GM19328 (cell line): ENCODE results near the gene TSN.
A peak's percentile ranks its signal among the peaks of the same experiment; 100 is the strongest.
"Not testable (repeated sequence)": the region's sequence is repeated elsewhere in the genome, so short reads cannot be mapped to it uniquely, and the experiment has no call there.

Experiments
- ATAC-seq: cut with Tn5 transposase; IDR thresholded peaks from one replicate; pipeline ENCODE4 v1.9.1; 2021; ENCODE audit warnings: mild to moderate bottlenecking, moderate library complexity; ENCODE audit not compliant: unreplicated experiment

TSN gene

GRCh38 chr2:121755237-121756111 lies at the start of gene TSN:
Gene TSN (plus strand): TSS chr2:121755651. CDS start chr2:121755780, 129 bp downstream.
- peak; percentile 100 for ATAC-seq

GRCh38 chr2:121705958-121706357 lies 49.5 kb upstream of the TSN start:
- ATAC-seq = no peak

GRCh38 chr2:121707344-121707919 lies 48.0 kb upstream of the TSN start:
- no peak for ATAC-seq

GRCh38 chr2:121707920-121708361 lies 47.5 kb upstream of the TSN start:
- ATAC-seq = no peak

- ATAC-seq = no peak
Observed at GRCh38 chr2:121709776-121710469, 45.5 kb upstream of the TSN start.

- ATAC-seq = no peak
Observed at GRCh38 chr2:121710470-121711170, 44.8 kb upstream of the TSN start.

GRCh38 chr2:121711481-121711880 lies 44.0 kb upstream of the TSN start:
- ATAC-seq = not testable (repeated sequence)

GRCh38 chr2:121716126-121716525 lies 39.3 kb upstream of the TSN start:
- ATAC-seq = no peak

- ATAC-seq = no peak
Observed at GRCh38 chr2:121717529-121717928, 37.9 kb upstream of the TSN start.

GRCh38 chr2:121721926-121722325 lies 33.5 kb upstream of the TSN start:
- no peak for ATAC-seq

- ATAC-seq = no peak
Observed at GRCh38 chr2:121722479-121722878, 33.0 kb upstream of the TSN start.

GRCh38 chr2:121723316-121723715 lies 32.1 kb upstream of the TSN start:
- no peak for ATAC-seq

GRCh38 chr2:121727332-121727731 lies 28.1 kb upstream of the TSN start:
- ATAC-seq = no peak

GRCh38 chr2:121727950-121728349 lies 27.5 kb upstream of the TSN start:
- no peak for ATAC-seq

GRCh38 chr2:121731366-121731765 lies 24.1 kb upstream of the TSN start:
- ATAC-seq = no peak

- not testable (repeated sequence) for ATAC-seq
Observed at GRCh38 chr2:121734544-121734943, 20.9 kb upstream of the TSN start.

- ATAC-seq = no peak
Observed at GRCh38 chr2:121735518-121736074, 19.9 kb upstream of the TSN start.

GRCh38 chr2:121736140-121736461 lies 19.4 kb upstream of the TSN start:
- ATAC-seq = no peak

- ATAC-seq = peak; percentile 91
Observed at GRCh38 chr2:121736462-121737336, 18.8 kb upstream of the TSN start, which contains the start of gene NIFK. Gene NIFK (minus strand): TSS chr2:121736875. CDS start chr2:121736850, 25 bp downstream.

- ATAC-seq = no peak
Observed at GRCh38 chr2:121740973-121741372, 14.5 kb upstream of the TSN start.
